Activated CD8-positive, alpha-beta T cell treated with anti-CD3 and anti-CD28 coated beads, Interleukin-2, amount 10 ng/mL, durations not matched to agents 7 days and 5 days (primary cell): Measurements from ENCODE around the gene NTM. TPM values are rescaled to one million over a fixed set of nuclear protein-coding genes. Genes with fewer than 3 reads are reported as not detected.

ENCODE experiments used
- ATAC-seq: fragments of 150-1000 bp; cut with Tn5 transposase; one replicate; pipeline ENCODE4 v1.10.0; 2021; ENCODE audit warnings: moderate library complexity
- CTCF ChIA-PET: fragments of 350-600 bp; sonication (Branson Sonifier 250); formaldehyde crosslinking; loops from one replicate; lab custom pipeline; 2021; ENCODE audit warnings: antibody characterized with exemption; lab: Charles Lee
- POLR2A ChIA-PET: fragments of 350-600 bp; sonication (Branson Sonifier 250); formaldehyde crosslinking; loops from one replicate; lab custom pipeline; 2021; ENCODE audit warnings: antibody characterized with exemption; lab: Charles Lee
- DNase-seq: peaks from one replicate; pipeline ENCODE4 v3.0.0-alpha.2; 2020
- H3K27ac Mint-ChIP-seq: one replicate; pipeline ENCODE4 v1.8.0; 2021; ENCODE audit warnings: mild to moderate bottlenecking, mixed read lengths
- H3K27me3 Mint-ChIP-seq: one replicate; pipeline ENCODE4 v1.8.0; 2021; ENCODE audit warnings: low read depth, mixed read lengths
- H3K36me3 Mint-ChIP-seq: one replicate; pipeline ENCODE4 v1.8.0; 2021; ENCODE audit warnings: low read depth, mixed read lengths
- H3K4me1 Mint-ChIP-seq: one replicate; pipeline ENCODE4 v1.8.0; 2021; ENCODE audit warnings: low read depth, mixed read lengths
- H3K4me3 Mint-ChIP-seq: one replicate; pipeline ENCODE4 v1.8.0; 2021; ENCODE audit warnings: mild to moderate bottlenecking, mixed read lengths
- H3K9me3 Mint-ChIP-seq: one replicate; pipeline ENCODE4 v1.8.0; 2022; ENCODE audit warnings: mixed read lengths; ENCODE audit not compliant: insufficient read depth
- total RNA-seq, 2 experiments: library from RNA; stranded (reverse); gene quantifications; one replicate each; pipeline ENCODE4 v1.2.3, GENCODE V29; 2021

Gene NTM
- total RNA-seq, 2 experiments from 2014 or later: not detected

DNA sequence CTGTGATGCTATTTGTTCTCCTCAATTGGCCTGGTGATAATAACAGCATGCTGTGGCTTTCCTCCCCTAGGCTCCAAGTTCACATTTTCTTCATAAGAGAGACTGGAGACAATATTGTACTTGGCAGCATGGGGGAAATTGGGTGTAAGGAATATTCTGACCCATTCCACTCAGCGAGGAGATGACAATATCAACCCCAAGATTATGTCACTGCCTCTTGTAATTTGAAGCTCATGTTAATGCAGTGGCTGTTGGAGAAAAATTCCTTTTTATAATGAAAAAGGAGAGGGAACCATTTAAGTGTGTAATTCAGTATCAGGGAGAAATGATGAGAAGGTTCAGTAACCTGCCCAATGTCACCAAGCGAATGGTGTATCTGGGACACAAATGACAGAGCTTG is 665.8 kb downstream of the NTM start:
- ATAC-seq (no peak), DNase-seq (no peak)
- no peaks in the 10 kb centered on the region for H3K27me3 Mint-ChIP-seq
- peaks cover 2% of the 10 kb centered on the region for H3K4me1 Mint-ChIP-seq
- no peak overlapping the region for H3K27ac Mint-ChIP-seq
- H3K4me3 Mint-ChIP-seq: no peak overlapping the region
- no peaks in the 10 kb centered on the region for H3K36me3 Mint-ChIP-seq
- ChIA-PET POLR2A (no interaction called here), CTCF (no interaction called here)
- no peaks in the 10 kb centered on the region for H3K9me3 Mint-ChIP-seq

DNA sequence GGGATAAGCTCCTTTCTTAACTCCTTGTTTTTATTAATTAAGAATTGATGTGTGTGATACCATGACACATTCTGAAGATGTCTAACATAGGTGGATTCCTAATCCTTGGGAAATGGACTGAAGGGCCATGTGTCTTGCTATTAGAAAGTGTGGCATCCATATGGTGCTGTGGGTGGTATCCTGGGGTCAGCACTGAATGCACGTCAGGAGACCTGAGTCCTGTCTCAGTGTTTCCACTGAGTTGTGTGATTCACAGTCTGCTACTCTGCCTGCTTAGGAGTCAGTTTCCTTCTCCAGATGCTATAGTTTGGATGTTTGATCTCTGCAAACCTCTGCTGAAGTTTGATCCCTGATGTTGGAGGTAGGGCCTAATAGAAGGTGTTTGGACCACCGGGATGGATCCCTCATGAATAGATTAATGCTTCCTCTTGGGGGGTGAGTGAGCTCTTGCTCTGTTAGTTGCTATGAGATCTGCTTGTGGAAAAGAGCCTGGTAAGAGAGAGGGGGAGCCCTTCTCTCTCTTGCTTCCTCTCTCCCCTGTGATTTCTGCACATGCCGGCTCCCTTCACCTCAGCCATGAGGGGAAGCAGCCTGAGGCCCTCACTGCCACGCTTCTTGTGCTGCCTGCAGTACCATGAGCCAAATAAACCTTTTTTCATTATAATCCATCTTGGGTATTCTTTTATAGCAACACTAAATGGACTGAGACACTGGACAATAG is 666.5 kb downstream of the NTM start:
- H3K36me3 Mint-ChIP-seq: no peaks in the 10 kb centered on the region
- H3K4me1 Mint-ChIP-seq: peaks cover 2% of the 10 kb centered on the region
- ChIA-PET CTCF (no interaction called here), POLR2A (no interaction called here)
- no peaks in the 10 kb centered on the region for H3K9me3 Mint-ChIP-seq
- no peak overlapping the region for H3K4me3 Mint-ChIP-seq
- ATAC-seq (no peak), DNase-seq (no peak)
- no peak overlapping the region for H3K27ac Mint-ChIP-seq
- H3K27me3 Mint-ChIP-seq: no peaks in the 10 kb centered on the region

DNA sequence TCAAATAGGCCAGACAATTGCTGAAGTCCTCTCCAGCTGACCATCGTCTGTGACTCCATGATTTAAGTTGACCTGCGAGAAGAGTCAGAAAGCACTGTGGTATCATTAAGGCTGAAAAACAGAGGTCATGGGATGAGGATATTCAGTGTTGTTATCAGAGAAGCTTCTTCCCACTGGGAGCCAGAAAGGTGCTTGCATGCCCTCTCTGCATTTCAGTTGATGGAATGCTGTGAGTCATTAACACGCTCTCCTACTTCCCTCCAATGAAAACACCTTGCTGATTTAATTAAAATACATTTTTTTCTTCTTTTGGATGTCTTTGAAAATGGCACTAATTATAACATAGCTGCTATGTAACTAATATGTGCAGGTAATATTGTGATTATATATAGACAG is 667.0 kb downstream of the NTM start:
- Mint-ChIP-seq H3K4me3 (no peak overlapping the region), H3K36me3 (no peaks in the 10 kb centered on the region), H3K27me3 (no peaks in the 10 kb centered on the region), H3K27ac (no peak overlapping the region), H3K4me1 (peaks cover 2% of the 10 kb centered on the region), H3K9me3 (no peaks in the 10 kb centered on the region)
- ATAC-seq (no peak), DNase-seq (no peak)
- ChIA-PET POLR2A (no interaction called here), CTCF (no interaction called here)

DNA sequence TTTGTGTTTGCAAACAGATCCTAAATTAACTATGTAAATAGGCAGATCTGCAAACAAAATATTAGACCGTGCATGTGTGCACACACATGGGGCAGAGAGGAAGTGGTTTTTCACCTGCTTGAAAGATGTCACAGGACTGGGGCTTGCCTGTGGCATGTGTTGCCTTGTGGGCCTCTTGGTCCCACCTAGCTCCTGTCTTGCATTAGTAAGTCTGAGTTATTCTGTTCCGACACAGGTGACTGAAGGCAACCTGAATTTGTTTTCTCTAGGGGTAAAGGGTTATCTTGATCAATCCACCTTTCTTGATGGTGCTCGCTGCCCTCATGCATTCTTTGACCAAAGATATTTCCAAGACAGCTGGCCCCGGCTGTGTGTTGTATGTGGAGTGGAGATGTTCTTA is 667.5 kb downstream of the NTM start:
- no peak for ATAC-seq
- no peaks in the 10 kb centered on the region for H3K27me3 Mint-ChIP-seq
- no peaks in the 10 kb centered on the region for H3K9me3 Mint-ChIP-seq
- no peaks in the 10 kb centered on the region for H3K36me3 Mint-ChIP-seq
- peaks cover 2% of the 10 kb centered on the region for H3K4me1 Mint-ChIP-seq
- H3K4me3 Mint-ChIP-seq: no peak overlapping the region
- POLR2A ChIA-PET: no interaction called here
- CTCF ChIA-PET: no interaction called here
- DNase-seq: no peak
- no peak overlapping the region for H3K27ac Mint-ChIP-seq

DNA sequence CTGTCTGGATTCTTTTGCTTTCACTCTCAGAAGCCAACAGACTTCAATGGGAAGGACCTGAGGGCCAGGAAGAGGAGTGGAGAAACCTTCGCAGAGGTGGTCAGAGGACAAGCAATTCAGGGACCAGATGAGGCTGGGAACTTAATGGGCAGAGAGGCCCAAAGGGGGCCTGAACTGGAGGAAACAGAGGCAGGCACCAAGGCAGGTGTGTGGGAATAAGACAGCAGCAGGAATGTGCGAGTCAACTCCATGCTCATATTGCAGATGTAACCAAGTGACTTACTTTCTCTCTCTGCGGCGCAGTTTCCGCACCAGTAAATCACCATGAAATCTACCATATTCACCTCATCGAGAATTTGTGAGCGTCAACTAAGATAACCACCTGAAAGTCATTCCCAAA is 669.1 kb downstream of the NTM start:
- no peaks in the 10 kb centered on the region for H3K27me3 Mint-ChIP-seq
- no peaks in the 10 kb centered on the region for H3K36me3 Mint-ChIP-seq
- DNase-seq (no peak), ATAC-seq (no peak)
- H3K27ac Mint-ChIP-seq: no peak overlapping the region
- peaks cover 2% of the 10 kb centered on the region for H3K4me1 Mint-ChIP-seq
- ChIA-PET CTCF (no interaction called here), POLR2A (no interaction called here)
- no peak overlapping the region for H3K4me3 Mint-ChIP-seq
- H3K9me3 Mint-ChIP-seq: no peaks in the 10 kb centered on the region

DNA sequence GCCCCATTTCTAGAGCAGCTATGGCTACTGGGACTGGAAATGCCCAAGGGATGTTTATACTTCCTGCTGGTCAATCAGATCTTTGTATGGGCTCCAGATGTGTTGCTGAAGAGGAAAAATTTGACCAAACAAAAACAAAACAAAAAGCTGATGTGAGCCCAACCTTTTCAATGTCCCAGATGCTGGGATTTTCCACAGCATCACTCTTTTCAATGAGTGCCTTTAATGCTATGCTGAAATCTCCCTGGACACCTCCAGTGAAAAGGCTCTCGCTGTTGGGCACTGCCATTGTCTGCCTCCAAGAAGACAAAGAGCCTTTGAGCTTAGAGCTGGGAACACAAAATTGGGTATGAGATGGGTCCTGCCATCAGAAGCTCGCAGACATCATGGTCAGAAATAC is 671.9 kb downstream of the NTM start:
- POLR2A ChIA-PET: no interaction called here
- DNase-seq (no peak), ATAC-seq (no peak)

DNA sequence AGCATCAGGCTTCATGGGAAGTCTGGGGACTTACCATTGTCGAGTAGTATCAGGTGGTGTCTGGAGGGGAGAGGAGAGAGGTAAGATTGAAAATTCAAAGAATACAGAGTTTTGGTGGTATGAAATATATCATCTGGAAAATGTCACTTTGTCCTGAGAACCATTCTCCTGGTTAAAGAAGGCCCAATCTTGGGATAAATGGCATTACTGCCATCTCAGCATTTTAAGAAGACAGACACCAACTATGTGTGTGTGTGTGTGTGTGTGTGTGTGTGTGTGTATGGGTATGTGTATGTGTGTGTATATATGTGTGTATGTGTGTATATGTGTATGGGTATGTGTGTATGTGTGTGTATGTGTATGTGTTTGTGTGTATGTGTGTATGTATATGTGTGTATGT is 673.3 kb downstream of the NTM start:
- no peak overlapping the region for H3K27ac Mint-ChIP-seq
- H3K4me3 Mint-ChIP-seq: no peak overlapping the region
- POLR2A ChIA-PET: no interaction called here
- CTCF ChIA-PET: no interaction called here
- ATAC-seq: no peak
- DNase-seq: no peak
- H3K4me1 Mint-ChIP-seq: no peaks in the 10 kb centered on the region
- H3K9me3 Mint-ChIP-seq: no peaks in the 10 kb centered on the region
- H3K27me3 Mint-ChIP-seq: no peaks in the 10 kb centered on the region
- no peaks in the 10 kb centered on the region for H3K36me3 Mint-ChIP-seq

More for the DNA sequence above, 671.9 kb downstream of the NTM start:
- no peak overlapping the region for H3K4me3 Mint-ChIP-seq
- CTCF ChIA-PET: no interaction called here
- no peaks in the 10 kb centered on the region for H3K27me3 Mint-ChIP-seq
- no peaks in the 10 kb centered on the region for H3K9me3 Mint-ChIP-seq
- H3K4me1 Mint-ChIP-seq: peaks cover 2% of the 10 kb centered on the region
- H3K36me3 Mint-ChIP-seq: no peaks in the 10 kb centered on the region
- no peak overlapping the region for H3K27ac Mint-ChIP-seq

DNA sequence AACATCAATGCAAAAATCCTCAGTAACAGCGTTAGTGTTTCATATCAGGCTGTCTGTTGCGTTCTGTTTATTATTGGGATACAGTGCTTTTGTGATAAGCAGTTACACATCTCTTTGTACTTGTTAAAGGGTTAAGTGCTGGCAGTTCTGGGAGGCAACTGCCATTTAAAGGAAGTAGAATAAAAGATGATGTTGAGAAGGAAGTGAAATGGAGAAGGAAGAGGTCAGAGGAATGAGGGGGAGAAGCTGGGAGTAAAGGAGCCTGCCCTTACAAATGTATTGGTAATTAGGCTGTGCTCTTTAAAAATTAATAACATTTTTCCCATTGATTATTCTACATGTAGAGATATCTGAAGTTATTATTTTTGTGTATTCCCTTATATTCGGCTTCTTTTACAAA is 674.7 kb downstream of the NTM start:
- no peak for ATAC-seq
- no peak for DNase-seq
- Mint-ChIP-seq H3K36me3 (no peaks in the 10 kb centered on the region), H3K4me1 (no peaks in the 10 kb centered on the region), H3K27me3 (no peaks in the 10 kb centered on the region), H3K4me3 (no peak overlapping the region), H3K27ac (no peak overlapping the region), H3K9me3 (no peaks in the 10 kb centered on the region)
- ChIA-PET CTCF (no interaction called here), POLR2A (no interaction called here)

DNA sequence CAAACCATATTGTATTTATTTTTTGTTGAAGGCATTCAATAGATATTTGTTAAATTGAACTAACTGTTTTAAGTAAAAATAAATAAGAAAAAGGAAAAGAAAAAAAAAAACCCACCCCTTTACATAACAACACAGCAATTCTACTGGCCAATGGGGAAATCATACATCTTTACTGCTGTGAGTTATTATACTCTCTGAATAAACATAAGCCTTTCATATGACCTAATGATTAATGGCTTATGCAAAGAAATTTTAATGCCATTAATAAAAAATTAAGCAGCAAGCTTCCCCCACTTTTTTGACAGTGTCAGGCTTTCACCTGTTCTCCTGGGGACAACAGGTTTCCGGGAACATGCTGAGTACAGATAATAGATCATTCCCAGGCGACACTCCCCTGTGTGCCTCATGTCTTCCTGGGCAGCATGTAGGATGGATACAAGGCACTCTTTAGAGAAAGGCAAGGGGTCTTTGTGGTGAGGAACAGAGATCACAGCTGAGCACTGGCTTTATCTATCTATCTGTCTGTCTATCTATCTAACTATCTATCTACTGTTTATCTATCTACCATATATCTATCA is 676.0 kb downstream of the NTM start:
- H3K27ac Mint-ChIP-seq: no peak overlapping the region
- H3K4me1 Mint-ChIP-seq: no peaks in the 10 kb centered on the region
- ChIA-PET POLR2A (no interaction called here), CTCF (no interaction called here)
- no peaks in the 10 kb centered on the region for H3K27me3 Mint-ChIP-seq
- no peaks in the 10 kb centered on the region for H3K36me3 Mint-ChIP-seq
- ATAC-seq (no peak), DNase-seq (no peak)
- H3K9me3 Mint-ChIP-seq: no peaks in the 10 kb centered on the region
- H3K4me3 Mint-ChIP-seq: no peak overlapping the region

DNA sequence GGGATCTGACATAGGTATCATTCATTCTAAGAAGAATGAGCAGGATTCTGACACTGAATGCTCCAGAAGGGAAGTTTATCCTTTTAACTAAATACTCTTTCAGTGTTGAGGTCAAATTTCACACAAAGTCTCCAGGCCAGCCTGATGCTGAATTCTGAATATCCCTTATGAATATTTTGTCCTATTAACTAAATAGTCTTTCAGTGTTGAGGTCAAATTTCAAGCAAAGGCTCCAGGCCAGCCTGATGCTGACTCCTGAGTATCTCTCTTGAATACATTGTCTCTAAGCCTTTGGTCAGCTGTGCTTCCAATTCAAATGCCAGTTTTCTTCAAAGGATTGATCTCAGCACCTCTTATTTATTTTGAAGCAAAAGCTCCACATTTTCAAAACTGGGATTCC is 676.8 kb downstream of the NTM start:
- H3K4me3 Mint-ChIP-seq: no peak overlapping the region
- no peaks in the 10 kb centered on the region for H3K4me1 Mint-ChIP-seq
- ChIA-PET POLR2A (no interaction called here), CTCF (no interaction called here)
- ATAC-seq (no peak), DNase-seq (no peak)
- H3K36me3 Mint-ChIP-seq: no peaks in the 10 kb centered on the region
- H3K9me3 Mint-ChIP-seq: no peaks in the 10 kb centered on the region
- H3K27me3 Mint-ChIP-seq: no peaks in the 10 kb centered on the region
- H3K27ac Mint-ChIP-seq: no peak overlapping the region

DNA sequence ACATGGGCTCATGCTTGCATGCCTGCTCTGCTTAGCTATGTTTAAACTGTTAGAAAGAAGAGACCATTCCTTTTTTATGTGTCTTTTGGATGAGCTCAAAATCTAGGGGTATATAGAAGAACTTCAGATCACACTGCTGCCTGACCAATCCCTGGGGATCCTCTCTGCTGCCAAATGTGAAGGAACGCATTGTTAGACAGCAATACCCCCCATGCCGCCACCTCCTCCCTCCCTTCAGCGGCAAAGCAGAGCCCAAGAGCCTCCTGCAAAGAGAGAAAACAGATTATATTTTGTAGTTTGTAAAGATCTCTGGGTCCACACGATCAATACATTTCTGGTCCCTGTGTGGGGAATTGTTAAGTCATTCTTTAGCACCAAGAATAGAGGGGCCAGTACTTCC is 677.6 kb downstream of the NTM start:
- ChIA-PET CTCF (no interaction called here), POLR2A (no interaction called here)
- no peaks in the 10 kb centered on the region for H3K9me3 Mint-ChIP-seq
- no peaks in the 10 kb centered on the region for H3K36me3 Mint-ChIP-seq
- no peak overlapping the region for H3K4me3 Mint-ChIP-seq
- no peaks in the 10 kb centered on the region for H3K4me1 Mint-ChIP-seq
- no peaks in the 10 kb centered on the region for H3K27me3 Mint-ChIP-seq
- H3K27ac Mint-ChIP-seq: no peak overlapping the region
- ATAC-seq (no peak), DNase-seq (no peak)

DNA sequence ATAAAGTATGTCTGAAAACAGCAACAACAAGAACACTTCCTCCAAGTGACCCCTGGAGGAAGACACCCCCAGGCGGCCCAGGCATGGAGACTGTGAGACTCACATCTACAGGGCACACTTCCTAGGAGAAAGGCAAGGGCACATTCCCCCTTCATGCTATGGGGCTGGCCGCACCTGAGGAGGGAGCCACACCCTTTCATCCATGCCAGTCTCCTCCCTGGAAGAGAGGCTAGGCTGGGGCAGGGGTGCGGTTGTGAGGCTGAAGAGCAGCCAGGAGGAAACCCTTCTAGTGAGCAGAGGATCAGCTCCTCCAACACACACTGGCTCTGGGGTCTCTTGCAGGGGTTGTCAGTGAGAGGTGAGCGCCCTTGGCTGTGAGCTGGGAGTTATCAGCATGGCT is 678.8 kb downstream of the NTM start:
- no peak overlapping the region for H3K4me3 Mint-ChIP-seq
- no peak for DNase-seq
- ChIA-PET CTCF (no interaction called here), POLR2A (no interaction called here)
- H3K27me3 Mint-ChIP-seq: no peaks in the 10 kb centered on the region
- no peaks in the 10 kb centered on the region for H3K9me3 Mint-ChIP-seq
- H3K27ac Mint-ChIP-seq: no peak overlapping the region
- H3K36me3 Mint-ChIP-seq: no peaks in the 10 kb centered on the region
- no peaks in the 10 kb centered on the region for H3K4me1 Mint-ChIP-seq
- ATAC-seq: no peak

DNA sequence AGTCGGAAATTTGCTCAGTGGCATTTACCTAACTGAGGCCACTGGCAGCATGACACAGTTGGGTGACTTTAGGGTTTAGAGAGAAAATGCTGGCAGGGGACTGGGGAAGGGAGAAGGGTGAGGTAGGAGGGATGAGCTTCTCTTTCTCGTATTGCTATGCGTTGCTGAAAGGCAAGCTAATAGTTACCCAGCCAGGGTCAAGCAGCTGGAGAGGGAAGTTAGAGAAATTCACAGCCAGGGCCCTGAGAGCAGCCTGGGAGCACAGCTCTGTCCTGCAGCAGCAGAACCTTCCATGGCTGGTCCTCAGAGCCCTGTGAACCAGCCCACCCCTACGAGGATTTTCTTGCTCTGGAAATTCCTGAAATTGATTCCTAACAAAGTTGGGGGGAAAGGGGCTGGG is 679.6 kb downstream of the NTM start:
- ATAC-seq (no peak), DNase-seq (no peak)
- Mint-ChIP-seq H3K4me3 (no peak overlapping the region), H3K4me1 (no peaks in the 10 kb centered on the region), H3K27ac (no peak overlapping the region), H3K9me3 (no peaks in the 10 kb centered on the region), H3K36me3 (no peaks in the 10 kb centered on the region), H3K27me3 (no peaks in the 10 kb centered on the region)
- ChIA-PET CTCF (no interaction called here), POLR2A (no interaction called here)
